K562 (cell line): ENCODE measurements around the gene FAM187B. TPM values are rescaled to one million over a fixed set of nuclear protein-coding genes. Genes with fewer than 3 reads are reported as not detected.
A peak's percentile ranks its signal among the peaks of the same experiment; 100 is the strongest.

Experiments
- ATAC-seq: fragments of 200-7000 bp; cut with Tn5 transposase; 3 replicates; pipeline ENCODE4 v1.9.1; 2020; ENCODE audit warnings: moderate library complexity
- BruUV-seq: library from RNA; stranded (reverse); fragments of 400-500 nt; replicated peaks from 2 replicates; lab custom pipeline; 2021; lab: Mats Ljungman, UMichigan
- CTCF ChIA-PET: fragments of 300-600 bp; formaldehyde crosslinking; extraction: SDS; loops from one replicate; lab custom pipeline; 2021; ENCODE audit warnings: low intra/inter-chr PET ratio; lab: Yijun Ruan, JAX
- POLR2A ChIA-PET: fragments of 300-600, 350-650 bp; sonication (Branson Sonifier 250); formaldehyde crosslinking; extraction: SDS; loops from one replicate; lab custom pipeline; 2021; ENCODE audit warnings: antibody characterized with exemption, inconsistent platforms; lab: Yijun Ruan, JAX
- DNase-seq, 4 experiments: peaks; one replicate each; pipeline versions ENCODE4 v3.0.0 to v3.0.0-alpha.2; 2011 to 2018; ENCODE audit warnings: low spot score in 3 of 4, mixed read lengths in 3 of 4; ENCODE audit errors: extremely low read depth in 1 of 4
- FAIRE-seq: peaks from 2 replicates; lab custom pipeline; 2011; peaks lifted over from hg19 to GRCh38; lab: Jason Lieb, UNC
- H2AFZ ChIP-seq: 2 replicates; pipeline ENCODE4 v1.6.0; 2011; ENCODE audit warnings: low read depth, low read length, control low read depth, inconsistent platforms
- H3K27ac ChIP-seq: fragments of 200-600 bp; 3 replicates; pipeline ENCODE4 v1.8.0; 2011; ENCODE audit warnings: low read depth, mild to moderate bottlenecking, control low read depth, inconsistent platforms, low read length, moderate library complexity, mixed read lengths; ENCODE audit errors: extremely low read depth
- H3K27me3 ChIP-seq, 2 experiments: fragments of 300-600 bp in 1 of 2; 2 replicates in 1 of 2; 3 replicates in 1 of 2; pipeline versions ENCODE4 v1.6.0 to v1.8.0; 2011; ENCODE audit warnings: inconsistent platforms in 2 of 2, low read length in 2 of 2, mild to moderate bottlenecking in 1 of 2, mixed read lengths in 1 of 2, moderate library complexity in 1 of 2; ENCODE audit not compliant: control insufficient read depth in 2 of 2, insufficient read depth in 2 of 2
- H3K36me3 ChIP-seq: fragments of 300-600 bp; 3 replicates; pipeline ENCODE4 v1.8.0; 2011; ENCODE audit warnings: mild to moderate bottlenecking, low read length, inconsistent platforms; ENCODE audit not compliant: control insufficient read depth, insufficient read depth
- H3K4me1 ChIP-seq, 2 experiments: fragments of 200-600 bp in 1 of 2; replicated peaks in 1 of 2; 2 replicates in 1 of 2; 3 replicates in 1 of 2; pipeline versions ENCODE4 v1.5.1 to v1.8.0; 2011; ENCODE audit warnings: inconsistent platforms in 2 of 2, low read length in 2 of 2, mild to moderate bottlenecking in 1 of 2, mixed read lengths in 1 of 2, moderate library complexity in 1 of 2; ENCODE audit not compliant: control insufficient read depth in 2 of 2, insufficient read depth in 2 of 2
- H3K4me2 ChIP-seq: 2 replicates; pipeline ENCODE4 v1.6.1; 2011; ENCODE audit warnings: low read length, control low read depth, inconsistent platforms, mixed read lengths; ENCODE audit not compliant: insufficient read depth
- H3K4me3 ChIP-seq: fragments of 200-600 bp; sonication (generic), shearing (Covaris generic); 2 replicates; pipeline ENCODE4 v1.5.1; 2016; ENCODE audit warnings: control low read depth, inconsistent platforms
- H3K79me2 ChIP-seq: fragments of 200-600 bp; 3 replicates; pipeline ENCODE4 v1.8.0; 2011; ENCODE audit warnings: low read length, inconsistent platforms; ENCODE audit not compliant: control insufficient read depth, insufficient read depth
- H3K9ac ChIP-seq, 2 experiments: 2 replicates each; pipeline versions ENCODE4 v1.6.0 to v1.6.1; 2011; ENCODE audit warnings: low read depth in 2 of 2, low read length in 2 of 2, control low read depth in 1 of 2, inconsistent platforms in 1 of 2, mild to moderate bottlenecking in 1 of 2, mixed read lengths in 1 of 2; ENCODE audit not compliant: insufficient read depth in 1 of 2
- H3K9me1 ChIP-seq: one replicate; pipeline ENCODE4 v1.6.0; 2011; ENCODE audit warnings: inconsistent platforms, mild to moderate bottlenecking, low read length, moderate library complexity; ENCODE audit not compliant: control insufficient read depth, insufficient read depth
- H3K9me3 ChIP-seq: replicated peaks from 2 replicates; pipeline ENCODE4 v1.5.1; 2011; ENCODE audit warnings: low read depth, low read length, inconsistent platforms; ENCODE audit not compliant: control insufficient read depth, insufficient read depth
- H4K20me1 ChIP-seq: replicated peaks from 2 replicates; pipeline ENCODE4 v1.6.1; 2011; ENCODE audit warnings: low read length, inconsistent platforms, mixed read lengths; ENCODE audit not compliant: control insufficient read depth, insufficient read depth
- ELF2 ChIP-seq: fragments of 250-450 bp; sonication (Bioruptor Pico); IDR thresholded peaks from 2 replicates; pipeline ENCODE4 v1.5.0; 2021; ENCODE audit warnings: mild to moderate bottlenecking
- POLR2A ChIP-seq: fragments of 450-650 bp; conservative IDR thresholded peaks from 2 replicates; pipeline ENCODE4 v1.6.1; 2016
- PTBP1 ChIP-seq: fragments of 200-400 bp; formaldehyde crosslinking; IDR thresholded peaks from 2 replicates; pipeline ENCODE4 v1.6.1; 2017; ENCODE audit warnings: low read depth, low read length
- SUPT5H ChIP-seq: fragments of 450-650 bp; IDR thresholded peaks from 2 replicates; pipeline ENCODE4 v1.6.1; 2016
- ZNF75A ChIP-seq: fragments of 450-650 bp; formaldehyde crosslinking; IDR thresholded peaks from 2 replicates; pipeline ENCODE4 v1.4.0; 2020; ENCODE audit warnings: mild to moderate bottlenecking
- ZNF766 ChIP-seq: fragments of 200-800 bp; sonication (Bioruptor generic); conservative IDR thresholded peaks from 2 replicates; pipeline ENCODE4 v1.6.1; 2016; ENCODE audit warnings: missing genetic modification characterization, missing compliant biosample characterization
- WGBS: fragments of 100-300 bp; shearing (Covaris generic); methylation state at CpG from one replicate; pipeline ENCODE4 v1.1.6; 2016; ENCODE audit warnings: low coverage, mixed read lengths; ENCODE audit not compliant: insufficient coverage; ENCODE audit errors: missing lambda C conversion rate; 5-methylcytosine and 5-hydroxymethylcytosine counted together
- in situ Hi-C: fragments of 300-500 bp; cut with MboI; formaldehyde crosslinking; loops from 4 replicates; pipeline ENCODE4 v1.15.0; 2018; ENCODE audit warnings: inconsistent platforms, mixed read lengths
- intact Hi-C: fragments of 100-400 bp; cut with micrococcal nuclease; formaldehyde crosslinking; loops from 2 replicates; pipeline ENCODE4 v1.14.2; 2022
- polyA plus RNA-seq, 8 experiments: library from polyadenylated mRNA; depleted of rRNA in 4 of 8; stranded (reverse) in 5 of 8; unstranded in 3 of 8; fragments of >200 nt; fragmentation: Nextera tagmentation in 2 of 8; fragmentation: Illumina TruSeq in 1 of 8; extraction: Ambion mirVana in 2 of 8; extraction: Trizol in 1 of 8; gene quantifications; 2 replicates each; pipeline versions ENCODE4 v1.2.1 to v1.2.3, GENCODE V29; 2011 to 2014; ENCODE audit warnings: inconsistent platforms in 1 of 8, missing spikeins in 1 of 8
- total RNA-seq, 7 experiments: library from RNA; depleted of rRNA in 6 of 7; stranded (reverse); fragments of >200 nt in 6 of 7; fragmentation: Illumina TruSeq in 2 of 7; extraction: Trizol in 2 of 7; gene quantifications; 2 replicates each; pipeline versions ENCODE4 v1.2.1 to v1.2.3, GENCODE V29; 2011 to 2021; ENCODE audit warnings: low replicate concordance in 1 of 7

FAM187B gene
- total and polyA plus RNA-seq, 9 of the 15 experiments (the other 6 are each of a cell fraction or from before 2014, with no cell fraction given): 0.04 to 0.09 TPM; not detected in 7

DNA sequence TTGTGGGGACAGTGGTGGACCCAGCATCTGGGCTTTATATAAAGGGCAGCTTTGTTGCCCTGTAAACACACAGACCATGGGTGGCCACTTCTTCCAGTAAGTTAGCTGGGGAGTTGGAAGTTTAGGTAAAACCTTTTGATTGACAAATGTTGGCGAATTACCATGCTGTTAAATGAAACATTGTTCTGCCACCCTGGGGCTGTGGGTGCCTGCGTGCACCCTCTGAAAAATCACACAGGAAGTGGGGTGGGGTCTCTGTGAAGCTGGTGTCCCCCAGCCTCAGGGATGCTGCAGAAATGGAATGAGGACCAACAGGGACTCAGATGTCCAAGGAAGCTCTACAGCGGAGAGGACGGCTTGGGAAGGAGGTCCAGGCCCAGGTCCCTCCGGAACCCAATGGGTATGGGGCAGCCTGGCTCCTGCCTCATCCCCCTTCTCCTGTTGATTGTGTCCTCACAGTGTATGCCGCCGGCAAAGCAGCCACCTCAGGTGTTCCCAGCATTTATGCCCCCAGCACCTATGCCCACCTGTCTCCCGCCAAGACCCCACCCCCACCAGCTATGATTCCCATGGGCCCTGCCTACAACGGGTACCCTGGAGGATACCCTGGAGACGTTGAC lies 37.5 kb upstream of the FAM187B start:
- peaks cover 78% of the 10 kb centered on the region for H3K36me3 ChIP-seq
- FAIRE-seq (no peak), DNase-seq (no peak), ATAC-seq (no peak)
- H3K27ac ChIP-seq: no peak overlapping the region; the same call in 2 of the 3 replicates
- BruUV-seq: no TSS peak
- no peaks in the 10 kb centered on the region for H4K20me1 ChIP-seq
- peaks cover 23% of the 10 kb centered on the region for H3K79me2 ChIP-seq
- no peak overlapping the region for H2AFZ ChIP-seq
- H3K4me1 ChIP-seq: peaks cover 15 to 45% of the 10 kb centered on the region in 2 experiments
- H3K9me1 ChIP-seq: no peaks in the 10 kb centered on the region
- POLR2A ChIA-PET: interaction anchor here (0.5 to 3.7 kb wide), 6 partner anchors 11 to 226 kb away, joined by 3 to 31 read pairs (median 3); no protein-coding TSS in a partner anchor
- 93% methylated on average over 6 of the region's 10 CpGs for WGBS
- TF ChIP-seq ZNF766 (CRISPR knock-in tag): no peak
- 0 out of 2 replicates have a peak, but pooled peaks have one; percentile 15 for TF ChIP-seq SUPT5H
- H3K9me3 ChIP-seq: no peaks in the 10 kb centered on the region
- intact Hi-C loops: loop anchor here (5.0 kb wide), 2 partner anchors 109 to 124 kb away; partner anchors contain the start of gene FXYD7
- in situ Hi-C loops: no loop called here
- no peaks in the 10 kb centered on the region for H3K27me3 ChIP-seq
- no peak overlapping the region for H3K4me3 ChIP-seq
- H3K9ac ChIP-seq: peak overlapping the region in 1 of 2 experiments; percentile 99; a peak in 2 of 4 replicates
- no peak overlapping the region for H3K4me2 ChIP-seq
- CTCF ChIA-PET: no interaction called here

DNA sequence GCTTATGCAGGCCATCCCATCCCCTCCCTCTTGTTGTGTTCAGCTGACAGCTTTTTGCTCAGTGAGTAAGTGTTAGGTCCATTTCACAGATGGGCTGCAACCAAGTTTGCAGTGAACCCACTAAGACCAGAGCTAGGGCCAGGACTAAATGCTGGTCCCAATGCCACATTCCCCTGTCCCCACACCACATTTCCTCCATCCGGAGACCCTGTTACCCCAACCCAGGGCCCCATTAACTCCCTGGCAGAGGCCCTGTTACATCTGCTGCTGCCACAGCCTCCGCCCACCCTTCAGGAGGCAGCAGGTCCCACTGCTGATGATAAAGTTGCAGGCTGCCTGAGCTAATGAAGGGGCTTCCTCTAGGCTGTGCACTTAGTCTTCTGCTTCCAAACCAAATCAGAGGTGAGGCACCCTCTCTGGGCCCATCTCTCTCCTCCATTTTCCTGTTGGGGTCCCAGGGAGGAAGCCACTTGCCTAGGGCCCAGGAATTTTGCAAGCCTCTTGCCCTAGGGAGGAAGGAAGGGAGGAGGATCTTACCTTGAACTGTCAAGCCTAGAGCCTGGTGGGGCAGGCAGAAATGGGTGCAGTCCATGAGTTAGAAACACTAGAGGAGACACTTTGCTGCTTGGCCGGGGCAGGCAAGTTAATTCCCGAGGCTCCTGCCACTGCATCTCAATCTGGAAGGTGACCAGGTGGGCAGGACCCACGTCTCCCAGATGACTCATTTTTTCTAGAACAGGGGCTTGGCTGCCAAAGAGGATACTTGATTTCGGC lies 36.8 kb upstream of the FAM187B start:
- no peaks in the 10 kb centered on the region for H3K9me1 ChIP-seq
- TF ChIP-seq PTBP1 (0 out of 2 replicates have a peak, but pooled peaks have one; percentile 18), ZNF75A (no peak), ELF2 (peak; percentile 60; the same call in 1 of the 2 replicates), POLR2A (peak; percentile 24; the same call in 1 of the 2 replicates)
- TF ChIP-seq, all 486 proteins: peak for 3
- peak overlapping the region in 1 of 2 experiments; percentile 36; a peak in 1 of 4 replicates for H3K9ac ChIP-seq
- intact Hi-C loops: loop anchor here (5.0 kb wide), 2 partner anchors 108 to 123 kb away; partner anchors contain the start of gene FXYD7
- peaks cover 78% of the 10 kb centered on the region for H3K36me3 ChIP-seq
- DNase-seq (no peak), ATAC-seq (no peak), FAIRE-seq (no peak)
- ChIA-PET POLR2A (interaction anchor here (0.5 to 3.7 kb wide), 9 partner anchors 10 to 1067 kb away, joined by 3 to 31 read pairs (median 3); no protein-coding TSS in a partner anchor), CTCF (no interaction called here)
- no peaks in the 10 kb centered on the region for H3K9me3 ChIP-seq
- WGBS: 66% methylated on average over 6 of the region's 6 CpGs
- H3K27me3 ChIP-seq: no peaks in the 10 kb centered on the region
- BruUV-seq: no TSS peak
- H3K4me3 ChIP-seq: no peak overlapping the region
- H3K4me2 ChIP-seq: no peak overlapping the region
- no peaks in the 10 kb centered on the region for H4K20me1 ChIP-seq
- H3K27ac ChIP-seq: no peak overlapping the region; the same call in 1 of the 3 replicates
- H3K4me1 ChIP-seq: peaks cover 15 to 42% of the 10 kb centered on the region in 2 experiments
- H3K79me2 ChIP-seq: peaks cover 23% of the 10 kb centered on the region
- in situ Hi-C loops: no loop called here
- H2AFZ ChIP-seq: no peak overlapping the region
